Measurements from ENCODE around the gene PTGR3.
"Not testable (repeated sequence)": the region's sequence is repeated elsewhere in the genome, so short reads cannot be mapped to it uniquely, and the experiment has no call there.

PTGR3 gene

GRCh38 chr18:75201282-75202270 is 7.4 kb downstream of the PTGR3 start:
- no peak for DNase-seq

- no peak for DNase-seq
Measured at GRCh38 chr18:75200605-75201280, 8.2 kb downstream of the PTGR3 start.

GRCh38 chr18:75200071-75200470 is 8.9 kb downstream of the PTGR3 start:
- no peak for DNase-seq

- no peak for DNase-seq
Measured at GRCh38 chr18:75199327-75199726, 9.6 kb downstream of the PTGR3 start.

GRCh38 chr18:75198036-75198435 is 10.9 kb downstream of the PTGR3 start:
- DNase-seq = no peak

- DNase-seq = no peak
Measured at GRCh38 chr18:75192899-75193298, 16.0 kb downstream of the PTGR3 start.

- DNase-seq = no peak
Measured at GRCh38 chr18:75189696-75190095, 19.2 kb downstream of the PTGR3 start.

GRCh38 chr18:75187702-75188101 is 21.2 kb downstream of the PTGR3 start:
- not testable (repeated sequence) for DNase-seq

- DNase-seq = no peak
Measured at GRCh38 chr18:75185460-75185859, 23.5 kb downstream of the PTGR3 start.

GRCh38 chr18:75183973-75184493 is 24.9 kb downstream of the PTGR3 start:
- peak; percentile 31 for DNase-seq

- DNase-seq = no peak
Measured at GRCh38 chr18:75183524-75183923, 25.4 kb downstream of the PTGR3 start.

GRCh38 chr18:75179819-75180600 is 28.9 kb downstream of the PTGR3 start:
- no peak for DNase-seq

GRCh38 chr18:75178376-75178775 is 30.6 kb downstream of the PTGR3 start:
- no peak for DNase-seq

- DNase-seq = no peak
Measured at GRCh38 chr18:75176849-75177248, 32.1 kb downstream of the PTGR3 start.

GRCh38 chr18:75173738-75174137 is 35.2 kb downstream of the PTGR3 start:
- no peak for DNase-seq

- DNase-seq = no peak
Measured at GRCh38 chr18:75173125-75173432, 35.9 kb downstream of the PTGR3 start.

- DNase-seq = no peak
Measured at GRCh38 chr18:75172299-75173124, 36.4 kb downstream of the PTGR3 start.

GRCh38 chr18:75170916-75171315 is 38.0 kb downstream of the PTGR3 start:
- no peak for DNase-seq

GRCh38 chr18:75170022-75170789 is 38.7 kb downstream of the PTGR3 start:
- no peak for DNase-seq

- DNase-seq = no peak
Measured at GRCh38 chr18:75169411-75169810, 39.5 kb downstream of the PTGR3 start.

- peak; percentile 1 for DNase-seq
Measured at GRCh38 chr18:75168619-75169018, 40.3 kb downstream of the PTGR3 start.
